ENCODE measurements around the gene VPS51.
A peak's percentile ranks its signal among the peaks of the same experiment; 100 is the strongest.

VPS51 gene
- 190 to 218 reads per million in 2 donors for total RNA-seq

DNA sequence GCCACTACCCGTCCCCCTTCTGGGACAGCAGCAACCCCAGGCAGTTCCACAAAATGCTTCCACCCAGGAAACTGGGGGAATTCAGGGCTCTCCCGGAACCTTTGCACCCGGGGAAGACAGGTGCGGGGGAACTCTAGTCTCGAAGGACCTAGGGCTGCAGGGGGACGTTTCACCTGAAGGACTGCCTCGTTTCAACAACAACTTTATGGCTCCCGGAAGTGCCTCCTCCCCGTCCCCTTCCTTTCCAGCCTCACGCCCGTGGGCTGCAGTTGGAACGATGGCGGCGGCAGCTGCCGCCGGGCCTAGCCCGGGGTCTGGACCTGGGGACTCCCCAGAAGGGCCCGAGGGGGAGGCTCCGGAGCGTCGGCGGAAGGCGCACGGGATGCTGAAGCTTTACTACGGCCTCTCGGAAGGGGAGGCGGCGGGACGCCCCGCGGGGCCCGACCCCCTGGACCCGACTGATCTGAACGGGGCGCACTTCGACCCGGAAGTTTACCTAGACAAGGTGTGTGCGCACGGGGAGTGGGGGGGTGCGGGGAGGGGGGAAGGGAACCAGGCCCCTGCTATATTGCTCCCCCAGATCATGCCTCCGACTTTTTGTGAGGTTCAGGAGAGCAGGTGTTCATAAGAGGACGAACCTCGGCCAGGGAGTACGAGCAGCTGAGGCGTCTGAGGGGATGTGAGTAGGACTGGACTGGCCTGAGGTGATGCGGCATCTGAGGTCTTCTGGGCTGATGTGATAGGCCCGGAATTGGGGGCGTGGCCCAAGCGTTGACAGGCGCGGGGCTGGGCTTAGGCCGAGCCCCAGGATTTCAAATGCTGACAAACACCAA, at the start of gene VPS51:
Gene VPS51, plus strand, starts transcription at position 241 of the 833 bp plus-strand sequence. Its CDS starts 37 bp downstream, at position 278.
- DNase-seq, result peak; percentile 75

DNA sequence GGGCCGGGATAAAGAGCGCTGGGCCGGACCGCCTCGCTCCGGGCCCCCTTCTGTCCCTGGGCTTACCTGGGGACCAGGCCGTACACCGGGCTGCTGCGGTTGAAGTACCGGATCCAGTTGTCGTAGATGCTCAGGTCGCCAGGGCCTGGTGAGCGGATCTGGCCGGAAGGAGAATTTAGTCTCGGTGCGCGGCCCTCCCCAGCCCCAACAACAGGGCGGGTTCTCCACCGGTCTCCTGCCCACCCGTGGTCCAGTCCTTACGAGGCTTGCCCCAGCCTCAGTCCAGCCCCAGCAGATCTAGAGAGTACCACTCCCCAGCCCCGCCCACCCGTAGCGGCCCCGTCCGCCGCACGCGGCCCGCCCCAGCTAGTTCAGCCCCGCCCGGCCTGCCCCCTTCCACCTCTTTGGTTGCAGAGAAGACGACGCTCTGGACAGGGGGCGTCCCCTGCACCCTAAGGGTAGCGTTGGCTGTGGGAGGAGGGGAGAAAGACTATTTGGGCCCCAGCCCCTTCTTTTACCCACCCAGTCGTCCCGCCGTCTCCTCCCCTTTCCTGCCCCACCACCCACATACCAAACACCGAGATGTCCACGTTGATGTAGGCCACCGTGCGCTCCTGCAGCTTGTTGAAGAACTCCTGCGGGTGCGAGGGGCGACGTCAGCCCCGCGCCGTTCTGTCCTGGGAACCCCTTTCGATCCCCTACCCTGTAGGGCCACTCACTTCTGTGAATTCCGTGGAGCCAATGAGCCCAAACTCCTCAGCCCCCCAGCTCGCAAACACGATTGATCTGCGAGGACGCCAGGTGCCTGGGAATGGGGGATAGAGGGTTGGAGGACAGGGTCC, 48.2 kb upstream of the VPS51 start:
- no peak for DNase-seq

- DNase-seq, result no peak
Measured at GRCh38 chr11:65051398-65051858, 44.6 kb upstream of the VPS51 start.

- no peak for DNase-seq
Measured at GRCh38 chr11:65053827-65054508, 42.0 kb upstream of the VPS51 start.

DNA sequence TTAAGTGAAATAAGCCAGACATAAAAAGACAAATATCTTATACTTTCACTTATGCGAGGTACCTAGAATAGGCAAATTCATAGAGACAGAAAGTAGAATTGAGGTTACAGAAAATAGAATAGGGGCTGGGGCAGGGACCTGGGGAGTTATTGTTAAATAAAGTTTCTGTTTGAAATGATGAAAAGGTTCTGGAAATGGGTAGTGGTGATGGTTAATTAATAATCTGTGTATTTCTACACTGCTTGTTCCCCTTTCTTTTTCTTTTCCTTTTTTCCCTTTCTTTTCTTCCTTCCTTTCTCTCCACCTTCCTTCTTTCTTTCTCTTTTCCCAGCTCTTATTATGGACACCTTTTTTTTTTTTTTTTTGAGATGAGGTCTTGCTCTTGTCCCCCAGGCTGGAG, 40.5 kb upstream of the VPS51 start:
- DNase-seq, result no peak

- DNase-seq, result no peak
Measured at GRCh38 chr11:65056999-65057398, 39.0 kb upstream of the VPS51 start.

GRCh38 chr11:65057526-65057925, 38.5 kb upstream of the VPS51 start:
- DNase-seq, result no peak

GRCh38 chr11:65058012-65058411, 38.0 kb upstream of the VPS51 start:
- DNase-seq, result no peak

GRCh38 chr11:65058419-65059054, 37.5 kb upstream of the VPS51 start, which contains the start of gene NAALADL1:
NAALADL1 (minus strand) TSS chr11:65058553; CDS start chr11:65058521, 32 bp downstream.
- DNase-seq, result no peak

DNA sequence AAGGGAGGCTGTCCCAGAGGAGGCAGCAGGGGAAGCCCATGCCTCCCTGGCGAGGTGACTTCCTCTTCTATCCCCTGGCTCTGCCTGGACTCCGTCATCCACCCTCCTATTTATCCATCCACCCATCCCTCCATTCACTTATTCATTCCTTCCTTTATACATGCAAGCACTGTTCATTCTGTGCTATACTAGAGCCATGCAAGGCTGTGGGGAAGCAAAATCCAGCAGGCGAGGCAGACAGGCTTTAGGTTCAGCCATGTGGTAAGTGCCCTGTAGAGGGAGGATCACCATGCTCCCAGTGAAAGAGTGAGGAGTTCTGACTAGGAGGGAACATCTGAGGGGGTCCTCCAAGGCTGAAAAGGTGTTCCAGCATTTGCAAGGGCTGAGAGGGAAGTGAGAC, 36.5 kb upstream of the VPS51 start:
- DNase-seq, result no peak

GRCh38 chr11:65059959-65060824, 35.8 kb upstream of the VPS51 start:
- no peak for DNase-seq

GRCh38 chr11:65060913-65061408, 35.1 kb upstream of the VPS51 start:
- DNase-seq, result no peak

DNA sequence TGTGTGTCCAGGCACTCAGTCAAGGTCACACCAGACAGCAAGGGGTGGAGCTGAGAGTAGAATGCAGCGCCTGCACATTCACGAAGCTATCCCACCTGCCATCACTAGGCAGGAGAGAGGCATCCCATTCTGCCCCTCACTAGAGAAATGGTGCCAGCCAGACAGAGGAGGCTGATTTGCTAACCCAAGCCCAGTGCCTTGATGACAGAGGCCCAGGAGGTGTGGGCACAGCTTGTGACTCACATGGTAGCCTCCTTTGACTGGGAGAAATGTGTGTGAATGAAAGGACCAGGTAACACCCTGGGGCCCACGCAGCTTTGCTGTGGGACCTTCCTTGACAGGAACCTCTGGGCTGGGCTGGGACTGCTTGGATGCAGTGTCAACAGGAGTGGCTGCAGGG, 32.5 kb upstream of the VPS51 start:
- DNase-seq, result no peak

DNA sequence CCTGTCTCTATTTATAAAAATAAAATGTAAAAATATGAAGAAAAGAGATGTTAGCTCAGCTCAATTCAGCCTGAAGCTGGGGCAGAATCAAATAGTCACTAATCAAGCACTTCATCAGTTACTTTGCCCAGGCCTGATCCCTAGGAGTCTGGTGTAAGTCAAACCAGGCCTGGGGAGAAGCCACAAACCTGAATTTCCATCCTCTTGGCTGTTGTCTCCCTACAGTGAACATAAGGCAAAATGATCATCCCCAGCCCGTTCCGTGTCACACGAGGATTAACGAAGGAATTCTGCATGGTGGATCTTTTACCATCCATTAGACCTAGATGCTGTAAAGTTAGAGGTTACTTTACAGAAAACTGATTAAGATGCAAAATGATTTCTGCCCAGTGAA, 31.2 kb upstream of the VPS51 start:
- no peak for DNase-seq

- DNase-seq, result no peak
Measured at GRCh38 chr11:65065851-65066250, 30.2 kb upstream of the VPS51 start.

DNA sequence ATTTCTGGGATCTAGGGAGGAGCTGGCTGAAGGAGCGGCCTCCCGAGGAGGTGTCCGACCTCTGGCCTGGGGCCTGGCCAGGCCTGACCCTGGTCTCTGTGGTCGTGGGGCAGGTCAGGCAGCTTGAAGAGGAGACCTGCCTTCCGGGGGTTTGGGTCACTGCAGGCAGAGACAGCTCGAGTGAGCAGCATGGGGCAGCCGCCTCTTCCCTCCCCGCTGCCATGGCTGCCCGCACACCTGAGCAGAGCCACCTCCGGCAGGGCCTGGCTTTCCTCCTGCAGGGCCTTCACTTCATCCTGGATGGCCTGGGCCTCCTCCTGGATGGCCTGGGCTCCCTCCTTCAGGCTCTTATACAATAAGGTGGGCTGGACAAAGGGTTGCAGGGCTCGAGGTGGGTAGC, 29.7 kb upstream of the VPS51 start:
- DNase-seq, result no peak

DNA sequence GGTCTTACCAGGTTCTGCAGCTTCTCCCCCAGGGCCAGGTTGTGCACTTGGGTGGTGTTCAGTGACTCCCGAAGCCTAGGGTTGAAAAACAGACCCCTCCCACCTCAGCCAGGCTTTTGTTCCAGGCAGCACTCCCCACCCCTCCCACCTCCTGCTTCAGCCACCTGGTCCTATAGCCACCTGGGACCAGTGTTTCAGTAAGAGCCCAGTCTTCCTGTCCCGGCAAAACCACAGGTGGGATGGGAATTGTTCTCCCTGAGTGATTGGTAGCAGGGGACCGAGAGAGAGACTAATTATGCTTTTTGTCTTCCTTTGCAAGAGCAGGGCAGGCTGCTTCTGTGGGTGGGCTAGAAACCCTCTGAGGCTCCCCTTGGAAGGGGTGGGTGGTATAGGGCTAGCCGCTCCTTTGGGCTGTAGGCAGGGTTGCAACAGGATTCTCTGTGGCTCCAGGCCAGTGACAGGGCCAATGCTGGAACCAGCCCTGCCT, 29.2 kb upstream of the VPS51 start:
- no peak for DNase-seq

GRCh38 chr11:65067446-65067845, 28.6 kb upstream of the VPS51 start:
- DNase-seq, result no peak

- no peak for DNase-seq
Measured at GRCh38 chr11:65069217-65069616, 26.8 kb upstream of the VPS51 start.

- no peak for DNase-seq
Measured at GRCh38 chr11:65071907-65072630, 23.9 kb upstream of the VPS51 start.

GRCh38 chr11:65072631-65072966, 23.4 kb upstream of the VPS51 start:
- DNase-seq, result no peak
